K562 (cell line): ENCODE measurements around the gene CYP2W1. TPM values are rescaled to one million over a fixed set of nuclear protein-coding genes. Genes with fewer than 3 reads are reported as not detected.
A peak's percentile ranks its signal among the peaks of the same experiment; 100 is the strongest.

ENCODE experiments used
- ATAC-seq: fragments of 200-7000 bp; cut with Tn5 transposase; 3 replicates; pipeline ENCODE4 v1.9.1; 2020; ENCODE audit warnings: moderate library complexity
- BruUV-seq: library from RNA; stranded (reverse); fragments of 400-500 nt; replicated peaks from 2 replicates; lab custom pipeline; 2021; lab: Mats Ljungman, UMichigan
- CTCF ChIA-PET: fragments of 300-600 bp; formaldehyde crosslinking; extraction: SDS; loops from one replicate; lab custom pipeline; 2021; ENCODE audit warnings: low intra/inter-chr PET ratio; lab: Yijun Ruan, JAX
- POLR2A ChIA-PET: fragments of 300-600, 350-650 bp; sonication (Branson Sonifier 250); formaldehyde crosslinking; extraction: SDS; loops from one replicate; lab custom pipeline; 2021; ENCODE audit warnings: antibody characterized with exemption, inconsistent platforms; lab: Yijun Ruan, JAX
- DNase-seq, 4 experiments: peaks; one replicate each; pipeline versions ENCODE4 v3.0.0 to v3.0.0-alpha.2; 2011 to 2018; ENCODE audit warnings: low spot score in 3 of 4, mixed read lengths in 3 of 4; ENCODE audit errors: extremely low read depth in 1 of 4
- FAIRE-seq: peaks from 2 replicates; lab custom pipeline; 2011; peaks lifted over from hg19 to GRCh38; lab: Jason Lieb, UNC
- H2AFZ ChIP-seq: 2 replicates; pipeline ENCODE4 v1.6.0; 2011; ENCODE audit warnings: low read depth, low read length, control low read depth, inconsistent platforms
- H3K27ac ChIP-seq: fragments of 200-600 bp; 3 replicates; pipeline ENCODE4 v1.8.0; 2011; ENCODE audit warnings: low read depth, mild to moderate bottlenecking, control low read depth, inconsistent platforms, low read length, moderate library complexity, mixed read lengths; ENCODE audit errors: extremely low read depth
- H3K27me3 ChIP-seq, 2 experiments: fragments of 300-600 bp in 1 of 2; 2 replicates in 1 of 2; 3 replicates in 1 of 2; pipeline versions ENCODE4 v1.6.0 to v1.8.0; 2011; ENCODE audit warnings: inconsistent platforms in 2 of 2, low read length in 2 of 2, mild to moderate bottlenecking in 1 of 2, mixed read lengths in 1 of 2, moderate library complexity in 1 of 2; ENCODE audit not compliant: control insufficient read depth in 2 of 2, insufficient read depth in 2 of 2
- H3K36me3 ChIP-seq: fragments of 300-600 bp; 3 replicates; pipeline ENCODE4 v1.8.0; 2011; ENCODE audit warnings: mild to moderate bottlenecking, low read length, inconsistent platforms; ENCODE audit not compliant: control insufficient read depth, insufficient read depth
- H3K4me1 ChIP-seq, 2 experiments: fragments of 200-600 bp in 1 of 2; replicated peaks in 1 of 2; 2 replicates in 1 of 2; 3 replicates in 1 of 2; pipeline versions ENCODE4 v1.5.1 to v1.8.0; 2011; ENCODE audit warnings: inconsistent platforms in 2 of 2, low read length in 2 of 2, mild to moderate bottlenecking in 1 of 2, mixed read lengths in 1 of 2, moderate library complexity in 1 of 2; ENCODE audit not compliant: control insufficient read depth in 2 of 2, insufficient read depth in 2 of 2
- H3K4me2 ChIP-seq: 2 replicates; pipeline ENCODE4 v1.6.1; 2011; ENCODE audit warnings: low read length, control low read depth, inconsistent platforms, mixed read lengths; ENCODE audit not compliant: insufficient read depth
- H3K4me3 ChIP-seq: fragments of 200-600 bp; sonication (generic), shearing (Covaris generic); 2 replicates; pipeline ENCODE4 v1.5.1; 2016; ENCODE audit warnings: control low read depth, inconsistent platforms
- H3K79me2 ChIP-seq: fragments of 200-600 bp; 3 replicates; pipeline ENCODE4 v1.8.0; 2011; ENCODE audit warnings: low read length, inconsistent platforms; ENCODE audit not compliant: control insufficient read depth, insufficient read depth
- H3K9ac ChIP-seq, 2 experiments: 2 replicates each; pipeline versions ENCODE4 v1.6.0 to v1.6.1; 2011; ENCODE audit warnings: low read depth in 2 of 2, low read length in 2 of 2, control low read depth in 1 of 2, inconsistent platforms in 1 of 2, mild to moderate bottlenecking in 1 of 2, mixed read lengths in 1 of 2; ENCODE audit not compliant: insufficient read depth in 1 of 2
- H3K9me1 ChIP-seq: one replicate; pipeline ENCODE4 v1.6.0; 2011; ENCODE audit warnings: inconsistent platforms, mild to moderate bottlenecking, low read length, moderate library complexity; ENCODE audit not compliant: control insufficient read depth, insufficient read depth
- H3K9me3 ChIP-seq: replicated peaks from 2 replicates; pipeline ENCODE4 v1.5.1; 2011; ENCODE audit warnings: low read depth, low read length, inconsistent platforms; ENCODE audit not compliant: control insufficient read depth, insufficient read depth
- H4K20me1 ChIP-seq: replicated peaks from 2 replicates; pipeline ENCODE4 v1.6.1; 2011; ENCODE audit warnings: low read length, inconsistent platforms, mixed read lengths; ENCODE audit not compliant: control insufficient read depth, insufficient read depth
- FIP1L1 ChIP-seq: fragments of 200-400 bp; formaldehyde crosslinking; IDR thresholded peaks from 2 replicates; pipeline ENCODE4 v1.6.1; 2018; ENCODE audit warnings: mild to moderate bottlenecking, low read depth, low read length; ENCODE audit not compliant: poor library complexity, severe bottlenecking
- HDAC6 ChIP-seq: IDR thresholded peaks from 2 replicates; pipeline ENCODE4 v1.6.1; 2012; ENCODE audit warnings: low read depth, mild to moderate bottlenecking, control low read depth, inconsistent platforms, low read length, moderate library complexity
- KDM5B ChIP-seq: fragments of 200-600 bp; sonication (generic); IDR thresholded peaks from 2 replicates; pipeline ENCODE4 v1.6.1; 2012; ENCODE audit warnings: low read depth, mild to moderate bottlenecking, moderate library complexity, low read length, control low read depth, inconsistent platforms; ENCODE audit not compliant: insufficient replicate concordance
- POLR2G ChIP-seq: fragments of 200-400 bp; formaldehyde crosslinking; IDR thresholded peaks from 2 replicates; pipeline ENCODE4 v1.6.1; 2017; ENCODE audit warnings: low read depth, mild to moderate bottlenecking, antibody characterized with exemption, low read length, moderate library complexity
- SMARCE1 ChIP-seq: fragments of 450-650 bp; IDR thresholded peaks from 2 replicates; pipeline ENCODE4 v1.7.1; 2016; ENCODE audit warnings: mild to moderate bottlenecking
- SP1 ChIP-seq: sonication (generic); formaldehyde crosslinking; IDR thresholded peaks from 2 replicates; pipeline ENCODE4 v1.8.1; 2022; ENCODE audit warnings: mild to moderate bottlenecking, missing genetic modification reagents
- ZNF586 ChIP-seq: fragments of 450-650 bp; formaldehyde crosslinking; conservative IDR thresholded peaks from 2 replicates; pipeline ENCODE4 v1.4.0; 2020; ENCODE audit warnings: mild to moderate bottlenecking, moderate library complexity
- ZNF76 ChIP-seq: fragments of 250-450 bp; sonication (Bioruptor Pico); IDR thresholded peaks from 2 replicates; pipeline ENCODE4 v1.4.0; 2020; ENCODE audit warnings: mild to moderate bottlenecking, moderate library complexity, borderline replicate concordance
- WGBS: fragments of 100-300 bp; shearing (Covaris generic); methylation state at CpG from one replicate; pipeline ENCODE4 v1.1.6; 2016; ENCODE audit warnings: low coverage, mixed read lengths; ENCODE audit not compliant: insufficient coverage; ENCODE audit errors: missing lambda C conversion rate; 5-methylcytosine and 5-hydroxymethylcytosine counted together
- in situ Hi-C: fragments of 300-500 bp; cut with MboI; formaldehyde crosslinking; loops from 4 replicates; pipeline ENCODE4 v1.15.0; 2018; ENCODE audit warnings: inconsistent platforms, mixed read lengths
- intact Hi-C: fragments of 100-400 bp; cut with micrococcal nuclease; formaldehyde crosslinking; loops from 2 replicates; pipeline ENCODE4 v1.14.2; 2022
- polyA plus RNA-seq, 8 experiments: library from polyadenylated mRNA; depleted of rRNA in 4 of 8; stranded (reverse) in 5 of 8; unstranded in 3 of 8; fragments of >200 nt; fragmentation: Nextera tagmentation in 2 of 8; fragmentation: Illumina TruSeq in 1 of 8; extraction: Ambion mirVana in 2 of 8; extraction: Trizol in 1 of 8; gene quantifications; 2 replicates each; pipeline versions ENCODE4 v1.2.1 to v1.2.3, GENCODE V29; 2011 to 2014; ENCODE audit warnings: inconsistent platforms in 1 of 8, missing spikeins in 1 of 8
- total RNA-seq, 7 experiments: library from RNA; depleted of rRNA in 6 of 7; stranded (reverse); fragments of >200 nt in 6 of 7; fragmentation: Illumina TruSeq in 2 of 7; extraction: Trizol in 2 of 7; gene quantifications; 2 replicates each; pipeline versions ENCODE4 v1.2.1 to v1.2.3, GENCODE V29; 2011 to 2021; ENCODE audit warnings: low replicate concordance in 1 of 7
- TF ChIP-seq, protein P1 (sequence below), 3 experiments: fragments of 200-800 bp in 1 of 3; fragments of 250-450 bp in 1 of 3; fragments of 450-650 bp in 1 of 3; sonication (Bioruptor Pico) in 1 of 3; sonication (Bioruptor generic) in 1 of 3; formaldehyde crosslinking in 1 of 3; IDR thresholded peaks; 2 replicates each; pipeline versions ENCODE4 v1.6.1 to v1.8.0; 2016 to 2022; ENCODE audit warnings: mild to moderate bottlenecking in 2 of 3, missing genetic modification characterization in 2 of 3, missing compliant biosample characterization in 1 of 3, moderate library complexity in 1 of 3
- TF ChIP-seq, protein P2 (sequence below): fragments of 250-450 bp; sonication (Bioruptor Pico); IDR thresholded peaks from 2 replicates; pipeline ENCODE4 v1.8.0; 2021; ENCODE audit warnings: moderate library complexity, mild to moderate bottlenecking, inconsistent platforms

Gene CYP2W1
- total and polyA plus RNA-seq, 9 of the 15 experiments (the other 6 are each of a cell fraction or from before 2014, with no cell fraction given), result not detected

DNA sequence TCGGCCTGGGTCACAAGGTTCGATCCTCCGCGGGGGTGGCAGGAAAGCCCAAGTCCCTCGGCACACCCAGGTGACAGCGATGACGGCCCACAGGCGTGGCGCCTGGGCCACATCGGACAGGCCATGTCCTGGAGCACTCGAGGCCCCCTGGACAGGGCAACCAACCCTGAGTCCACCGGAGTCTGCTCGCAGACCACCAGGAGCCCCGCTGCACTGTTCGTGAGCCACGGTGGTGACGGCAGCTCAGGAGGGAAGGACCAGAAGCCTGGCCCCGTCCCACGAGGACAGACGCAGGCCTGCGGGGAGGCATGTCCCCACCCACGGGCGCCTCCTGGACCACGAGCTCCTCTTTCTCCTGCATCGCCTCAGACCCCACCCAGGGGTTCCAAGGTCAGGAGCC, 39.0 kb downstream of the CYP2W1 start:
- Histone ChIP-seq H3K27me3 (no peaks in the 10 kb centered on the region), H4K20me1 (peaks cover 7% of the 10 kb centered on the region; the same call in 1 of the 2 replicates), H2AFZ (no peak overlapping the region), H3K4me2 (no peak overlapping the region), H3K79me2 (peaks cover 60% of the 10 kb centered on the region), H3K4me3 (no peak overlapping the region), H3K9me1 (no peaks in the 10 kb centered on the region), H3K36me3 (peaks cover 50% of the 10 kb centered on the region), H3K27ac (no peak overlapping the region), H3K4me1 (peaks cover 0 to 73% of the 10 kb centered on the region in 2 experiments; a peak in 3 of 5 replicates), H3K9ac (no peak overlapping the region), H3K9me3 (peaks cover 7% of the 10 kb centered on the region)
- no peak for DNase-seq
- POLR2A ChIA-PET, result no interaction called here
- TF ChIP-seq ZNF76 (CRISPR knock-in tag) (no peak), ZNF586 (no peak), HDAC6 (no peak), KDM5B (no peak), FIP1L1 (peak; percentile 20), SMARCE1 (no peak), POLR2G (peak; percentile 41; the same call in 1 of the 2 replicates), SP1 (CRISPR knock-in tag) (no peak)
- TF ChIP-seq, protein P1, sequence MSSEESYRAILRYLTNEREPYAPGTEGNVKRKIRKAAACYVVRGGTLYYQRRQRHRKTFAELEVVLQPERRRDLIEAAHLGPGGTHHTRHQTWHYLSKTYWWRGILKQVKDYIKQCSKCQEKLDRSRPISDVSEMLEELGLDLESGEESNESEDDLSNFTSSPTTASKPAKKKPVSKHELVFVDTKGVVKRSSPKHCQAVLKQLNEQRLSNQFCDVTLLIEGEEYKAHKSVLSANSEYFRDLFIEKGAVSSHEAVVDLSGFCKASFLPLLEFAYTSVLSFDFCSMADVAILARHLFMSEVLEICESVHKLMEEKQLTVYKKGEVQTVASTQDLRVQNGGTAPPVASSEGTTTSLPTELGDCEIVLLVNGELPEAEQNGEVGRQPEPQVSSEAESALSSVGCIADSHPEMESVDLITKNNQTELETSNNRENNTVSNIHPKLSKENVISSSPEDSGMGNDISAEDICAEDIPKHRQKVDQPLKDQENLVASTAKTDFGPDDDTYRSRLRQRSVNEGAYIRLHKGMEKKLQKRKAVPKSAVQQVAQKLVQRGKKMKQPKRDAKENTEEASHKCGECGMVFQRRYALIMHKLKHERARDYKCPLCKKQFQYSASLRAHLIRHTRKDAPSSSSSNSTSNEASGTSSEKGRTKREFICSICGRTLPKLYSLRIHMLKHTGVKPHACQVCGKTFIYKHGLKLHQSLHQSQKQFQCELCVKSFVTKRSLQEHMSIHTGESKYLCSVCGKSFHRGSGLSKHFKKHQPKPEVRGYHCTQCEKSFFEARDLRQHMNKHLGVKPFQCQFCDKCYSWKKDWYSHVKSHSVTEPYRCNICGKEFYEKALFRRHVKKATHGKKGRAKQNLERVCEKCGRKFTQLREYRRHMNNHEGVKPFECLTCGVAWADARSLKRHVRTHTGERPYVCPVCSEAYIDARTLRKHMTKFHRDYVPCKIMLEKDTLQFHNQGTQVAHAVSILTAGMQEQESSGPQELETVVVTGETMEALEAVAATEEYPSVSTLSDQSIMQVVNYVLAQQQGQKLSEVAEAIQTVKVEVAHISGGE (CRISPR knock-in tag; IDR thresholded peaks at IDR 0.05), result no peak
- TF ChIP-seq, protein P2, sequence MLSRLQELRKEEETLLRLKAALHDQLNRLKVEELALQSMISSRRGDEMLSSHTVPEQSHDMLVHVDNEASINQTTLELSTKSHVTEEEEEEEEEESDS, result no peak
- intact Hi-C loops, result no loop called here
- CTCF ChIA-PET, result no interaction called here
- BruUV-seq, result no TSS peak
- FAIRE-seq, result no peak
- in situ Hi-C loops, result no loop called here
- 96% methylated on average over 18 of the region's 25 CpGs for WGBS
- no peak for ATAC-seq
